Stimulated activated CD4-positive, alpha-beta T cell treated with anti-CD3 and anti-CD28 coated beads, Interleukin-15, amount 100 ng/mL, for 48 hours (primary cell): ENCODE data around the gene TMEM252.

Source experiments
- DNase-seq, 2 donors: peaks; one replicate each; pipeline ENCODE4 v3.0.0-alpha.2; 2020; ENCODE audit warnings: low read depth in 2 of 2

The TMEM252 gene

DNA sequence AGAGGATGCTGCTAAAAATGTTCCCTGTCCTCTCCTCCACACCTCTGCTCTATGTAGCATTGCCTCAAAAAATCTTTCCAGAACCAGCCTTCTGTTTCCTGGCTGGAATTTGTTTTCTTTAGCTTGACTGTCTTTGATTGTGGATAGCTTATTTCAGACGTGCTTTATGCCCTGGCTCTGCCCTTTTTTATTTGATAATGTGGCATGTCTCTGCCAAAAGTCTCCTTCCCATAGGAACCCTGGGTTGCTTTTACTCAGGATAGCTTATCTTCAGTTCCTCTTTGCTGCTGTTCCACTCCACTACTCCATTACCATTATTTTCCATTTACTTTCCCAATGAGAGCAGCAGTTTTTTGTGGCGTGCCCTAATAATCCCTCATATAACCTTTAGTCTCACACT, 885 bp upstream of the TMEM252 start:
- DNase-seq = no peak

DNA sequence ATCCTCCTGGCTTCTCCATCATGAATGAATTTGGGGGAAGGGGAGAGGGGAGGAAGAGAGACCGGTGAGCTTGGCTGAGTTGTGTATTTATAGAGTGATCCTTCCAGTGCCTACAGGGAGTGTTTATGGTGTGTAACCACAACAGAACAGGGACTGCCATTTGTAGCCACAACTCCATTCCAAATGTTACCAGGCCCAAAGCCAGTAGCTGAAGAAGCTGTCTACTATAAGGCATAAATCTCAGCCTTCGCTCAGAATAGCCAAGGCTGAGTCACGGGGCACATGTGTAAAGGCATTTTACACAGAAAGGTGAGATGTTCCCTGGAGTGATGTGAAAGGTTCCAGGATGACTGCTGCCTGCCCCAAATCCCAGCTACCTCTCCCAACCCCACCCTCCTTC, 2.5 kb downstream of the TMEM252 start:
- no peak for DNase-seq

DNA sequence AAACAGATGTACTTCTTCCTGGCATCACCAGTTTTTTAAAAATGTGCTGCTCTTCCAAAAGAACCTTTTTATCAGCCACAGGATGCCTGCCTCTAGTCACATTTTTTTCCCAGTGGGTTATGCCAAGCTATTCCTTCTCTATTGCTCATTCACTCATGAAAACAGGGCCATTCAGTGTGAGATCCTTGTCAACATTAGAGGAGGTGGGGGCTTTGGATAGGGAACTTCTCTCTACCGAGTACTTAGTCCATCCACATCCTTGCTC, 3.1 kb downstream of the TMEM252 start:
- no peak for DNase-seq

DNA sequence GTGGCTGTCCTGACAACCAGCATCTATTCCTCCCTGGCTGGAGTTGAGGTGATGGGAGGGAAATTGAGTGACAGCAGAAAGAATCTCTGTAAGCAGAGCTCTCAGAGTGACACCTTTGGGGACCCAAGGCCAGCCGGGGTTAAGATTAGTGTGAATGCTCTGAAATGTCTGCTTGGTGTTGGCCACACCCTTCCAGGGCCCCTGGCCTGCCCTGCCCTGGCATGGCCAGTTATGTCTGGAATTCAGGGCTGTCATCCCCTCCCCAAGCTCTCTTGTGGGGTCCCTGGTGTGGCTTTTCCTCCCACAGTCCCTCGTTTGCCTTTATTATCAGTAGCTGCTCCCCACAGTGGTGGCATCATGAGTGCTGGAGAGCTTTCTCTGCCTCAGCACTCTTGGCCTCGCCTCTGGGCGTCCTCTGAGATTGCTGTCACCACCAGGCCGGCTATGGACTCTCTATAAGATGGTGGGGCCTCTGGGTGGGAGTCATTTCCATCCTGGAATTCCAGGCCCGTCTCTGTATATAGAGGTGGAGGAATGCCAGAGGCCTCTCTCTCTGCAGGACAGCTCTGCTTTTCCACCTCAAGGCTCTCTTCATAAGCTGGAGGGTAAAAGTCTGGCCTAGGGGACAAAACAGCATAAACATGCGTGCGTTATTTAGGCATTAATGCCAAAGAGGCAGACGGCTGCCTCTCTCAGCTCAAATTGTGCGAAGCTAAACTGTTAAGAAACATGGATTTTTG, 3.6 kb downstream of the TMEM252 start:
- DNase-seq = no peak

DNA sequence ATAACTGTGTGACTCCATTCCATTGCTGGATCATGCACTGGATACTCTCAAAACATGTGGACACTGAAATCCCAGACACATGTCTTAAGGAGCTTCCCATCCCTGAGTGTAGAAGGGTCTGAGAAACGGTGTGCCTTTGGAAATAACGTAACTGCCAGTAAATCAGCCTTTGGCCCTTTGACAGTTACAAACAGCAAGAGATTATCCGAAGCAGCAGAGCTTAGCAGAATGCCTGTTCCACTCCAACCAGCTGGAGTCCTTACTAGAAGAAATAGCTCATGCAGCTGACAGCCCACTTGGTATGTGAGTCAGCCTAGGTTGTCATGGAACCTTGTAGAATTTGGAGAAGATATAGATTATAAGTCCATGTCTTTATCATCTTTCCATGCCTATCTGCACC, 7.0 kb downstream of the TMEM252 start:
- no peak for DNase-seq

DNA sequence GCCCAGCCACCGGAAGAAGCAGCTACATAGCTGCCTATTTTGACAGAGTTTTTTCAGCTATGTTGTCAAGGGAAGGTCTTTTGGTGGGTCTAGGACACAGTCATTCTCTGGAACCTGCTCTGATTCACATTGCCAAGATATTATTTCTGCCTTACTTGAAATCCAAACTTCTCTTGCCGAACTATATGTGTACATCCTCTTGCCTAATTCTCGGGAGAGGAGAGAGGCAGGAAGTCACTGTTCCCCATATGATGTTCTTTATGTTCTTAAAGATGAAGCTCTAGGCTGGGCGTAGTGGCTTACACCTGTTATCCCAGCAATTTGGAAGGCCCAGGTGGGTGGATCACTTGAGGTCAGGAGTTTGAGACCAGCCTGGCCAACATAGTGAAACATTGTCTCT, 8.6 kb downstream of the TMEM252 start:
- no peak for DNase-seq

DNA sequence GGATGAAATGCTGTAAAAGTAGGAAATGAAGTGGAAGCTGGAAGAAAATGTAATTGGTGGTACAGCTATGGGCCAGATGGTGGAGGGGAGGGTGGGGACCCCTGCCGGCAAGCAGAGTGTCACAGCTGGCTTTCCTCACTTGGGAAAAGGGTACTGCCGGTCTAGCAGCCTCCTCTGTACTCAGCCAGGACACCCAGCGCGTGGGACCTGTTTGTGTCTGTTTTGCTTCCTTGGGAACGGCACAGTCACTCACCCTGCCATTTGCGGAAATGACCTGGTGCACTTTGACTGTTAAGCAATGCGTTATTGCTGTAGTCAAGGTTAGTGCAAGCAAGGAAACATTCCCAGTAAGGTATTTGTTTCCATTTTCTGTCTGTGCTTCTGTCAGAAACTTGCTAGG, 10.1 kb downstream of the TMEM252 start:
- no peak for DNase-seq

DNA sequence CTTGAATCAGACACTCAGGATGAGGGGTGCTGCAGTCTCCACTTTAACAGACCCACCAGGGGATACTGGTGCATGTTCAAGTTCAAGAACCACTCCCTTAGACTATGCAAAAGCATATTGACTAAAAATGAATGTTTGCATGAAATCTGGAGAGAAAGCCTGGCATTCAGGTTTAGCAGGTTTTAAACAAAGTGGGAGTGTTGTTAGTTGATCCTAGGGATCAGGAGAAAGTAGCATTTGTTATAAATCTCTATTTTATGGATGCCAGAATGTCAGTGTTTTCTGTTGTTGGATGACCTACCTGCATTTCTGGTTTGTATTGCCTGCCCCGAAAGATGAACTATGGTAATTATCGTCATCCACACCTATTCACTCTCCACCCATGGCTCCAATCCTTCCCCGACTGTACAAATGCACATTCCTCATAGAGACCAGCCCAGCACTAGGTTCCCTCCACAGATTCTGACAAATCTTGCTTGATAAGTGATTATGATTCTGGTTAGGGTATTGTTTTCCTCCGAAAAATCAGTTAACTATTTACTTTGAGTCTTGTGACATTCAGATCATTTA, 17.2 kb downstream of the TMEM252 start:
- DNase-seq = no peak

DNA sequence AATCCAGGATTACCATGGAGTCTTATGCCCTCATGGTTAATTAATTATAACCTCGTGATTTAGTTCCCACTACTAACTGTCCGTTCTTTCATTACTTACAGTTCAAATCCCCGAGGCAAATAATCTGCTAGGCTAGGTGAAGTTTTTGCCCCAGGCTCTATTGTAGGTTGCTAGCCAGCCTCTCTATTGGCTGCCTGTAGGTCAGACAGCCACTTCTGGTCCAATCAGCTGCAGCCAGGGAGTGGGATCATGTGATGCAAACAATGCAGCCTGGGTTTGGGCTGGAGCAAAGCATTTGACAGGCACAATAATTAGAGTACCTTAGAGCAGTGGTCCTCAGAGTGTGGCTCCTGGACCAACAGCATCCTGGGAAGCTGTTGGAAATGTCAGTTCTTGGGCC, 17.7 kb downstream of the TMEM252 start:
- DNase-seq = no peak

DNA sequence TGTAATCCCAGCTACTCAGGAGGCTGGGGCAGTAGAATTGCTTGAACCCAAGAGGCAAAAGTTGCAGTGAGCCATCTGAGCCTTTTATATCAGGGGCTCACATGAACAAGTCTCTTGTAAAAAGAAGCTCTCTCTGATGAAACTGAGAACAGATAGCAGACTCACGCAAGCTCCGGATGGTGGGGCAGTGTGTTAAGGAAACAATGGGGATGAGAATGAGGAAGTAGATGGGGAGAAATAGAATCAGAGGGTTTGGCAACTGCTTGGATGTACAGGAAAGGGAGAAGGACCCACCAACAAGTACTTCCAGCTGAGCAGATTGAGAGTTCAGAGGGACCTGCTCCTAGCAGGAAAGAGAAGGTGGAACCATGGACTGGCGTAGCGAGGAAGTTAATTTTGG, 18.6 kb downstream of the TMEM252 start:
- no peak for DNase-seq

DNA sequence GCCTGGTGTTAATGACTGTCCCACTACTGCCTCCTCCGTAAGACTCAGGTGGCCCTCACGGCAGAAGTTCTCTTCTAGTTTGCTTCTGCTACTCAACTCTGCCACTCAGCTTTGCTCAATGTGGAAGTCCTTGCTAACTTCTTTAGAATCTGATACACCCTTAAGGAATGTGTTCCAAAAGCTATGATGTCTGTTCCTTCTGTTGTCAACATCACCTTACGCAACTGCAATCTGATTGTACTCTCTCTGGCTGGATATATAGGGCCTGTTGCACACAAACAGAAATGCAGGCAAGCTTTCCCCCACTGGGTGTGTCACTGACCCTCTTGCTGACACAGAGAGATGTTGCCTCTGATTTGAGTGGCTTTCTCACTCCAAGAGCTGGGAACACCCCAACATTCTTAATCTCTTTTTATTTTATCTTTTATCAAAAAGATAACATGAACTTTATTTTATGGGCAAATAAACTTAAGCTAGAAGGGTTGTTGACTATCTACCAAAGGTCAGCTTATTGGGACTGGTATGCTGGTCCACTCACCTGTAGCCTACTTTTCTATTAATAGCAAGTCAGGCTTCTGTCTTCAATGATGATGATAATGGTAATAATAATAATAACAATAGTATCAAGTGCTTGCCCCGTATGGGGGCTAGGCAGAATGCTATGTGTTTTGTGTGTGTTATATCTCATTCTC, 25.2 kb downstream of the TMEM252 start:
- DNase-seq = no peak

DNA sequence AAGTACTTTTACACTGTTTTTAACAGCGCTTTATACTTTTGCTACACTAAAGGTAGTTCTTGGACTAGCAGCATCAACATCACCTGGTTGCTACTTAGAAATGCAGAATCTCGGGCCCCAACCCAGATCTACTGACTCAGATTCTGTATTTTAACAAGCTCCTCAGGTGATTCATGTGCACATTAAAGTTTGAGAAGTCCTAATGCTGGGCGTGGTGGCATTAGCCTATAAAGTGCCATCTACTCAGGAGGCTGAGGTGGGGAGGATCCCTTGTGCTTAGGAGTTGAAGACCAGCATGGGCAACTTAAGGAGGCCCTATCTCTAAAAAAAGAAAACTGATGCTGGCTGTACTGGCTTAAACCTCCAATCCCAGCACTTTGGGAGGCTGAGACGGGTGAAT, 26.7 kb downstream of the TMEM252 start:
- DNase-seq = no peak

DNA sequence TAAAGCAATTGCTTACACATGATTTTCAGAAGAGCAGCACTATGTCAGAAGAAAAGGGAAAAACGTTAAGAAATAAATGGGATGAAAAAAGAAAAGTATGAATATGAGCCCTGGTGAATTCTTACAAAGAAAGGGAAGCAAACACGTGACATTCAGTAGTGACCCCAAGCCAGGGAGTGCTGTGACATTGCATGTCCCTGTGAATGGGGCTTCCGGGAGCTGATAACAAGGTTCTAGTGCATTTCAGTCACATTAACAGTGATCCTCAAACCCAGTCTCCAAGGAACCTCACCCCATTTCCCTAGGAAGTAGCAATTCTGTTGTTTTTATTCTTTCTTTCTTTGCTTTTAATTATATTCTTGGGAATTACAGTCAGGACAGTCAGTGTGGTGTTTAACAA, 27.3 kb downstream of the TMEM252 start:
- DNase-seq = no peak

DNA sequence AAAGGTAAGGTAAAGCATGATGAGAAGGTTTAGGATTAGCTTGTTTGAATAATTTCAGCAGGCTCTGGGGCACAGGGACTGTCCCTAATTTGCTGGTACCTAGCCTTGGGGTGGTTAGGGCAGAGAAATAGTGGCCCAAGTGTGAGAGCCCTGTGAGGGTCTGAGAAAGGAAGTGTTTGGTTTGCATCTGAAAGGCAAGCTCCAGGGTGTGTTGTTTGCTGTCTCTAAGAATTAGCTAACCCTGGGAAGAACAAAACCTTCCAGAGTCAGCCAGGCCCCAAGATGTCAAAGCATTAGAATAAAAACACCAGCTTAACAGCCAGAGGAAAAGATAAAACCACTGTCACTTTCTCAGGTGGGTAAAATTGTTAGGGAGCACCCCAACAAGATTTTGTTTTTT, 31.0 kb downstream of the TMEM252 start:
- no peak for DNase-seq

DNA sequence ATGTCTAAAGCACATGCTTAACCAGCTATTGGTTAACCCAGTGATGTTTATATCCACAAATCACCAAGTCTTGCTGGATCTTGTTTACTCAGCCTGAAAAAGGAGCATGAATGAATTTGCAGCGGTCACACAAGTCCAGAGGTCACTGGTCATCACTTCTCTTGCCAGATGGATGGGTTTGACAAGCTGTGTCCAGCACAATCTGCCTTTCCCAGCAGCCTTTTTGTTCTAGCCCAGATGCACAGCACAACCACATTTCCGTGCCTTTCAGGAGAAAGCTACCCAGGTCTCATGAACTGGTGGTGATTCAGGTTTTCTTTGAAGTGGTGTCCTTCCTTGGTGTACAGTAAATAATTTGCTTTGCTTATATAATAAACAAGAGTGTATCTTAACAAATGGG, 32.1 kb downstream of the TMEM252 start:
- no peak for DNase-seq

DNA sequence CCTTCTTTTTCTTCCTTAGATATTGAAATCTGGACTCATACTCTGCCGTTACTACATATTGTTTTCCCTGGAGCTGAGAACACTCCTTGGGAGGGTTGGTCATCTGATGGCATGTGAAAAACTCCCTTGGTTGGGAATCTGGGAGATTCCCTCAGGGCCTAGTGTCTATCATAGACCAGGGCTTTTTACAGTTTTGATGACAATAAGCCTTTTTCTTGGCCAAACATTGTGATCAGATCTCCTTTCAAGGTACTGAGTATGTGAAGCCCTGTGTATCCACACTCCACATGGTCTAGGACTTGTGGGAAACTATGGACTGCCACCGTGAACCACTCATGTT, 32.9 kb downstream of the TMEM252 start:
- DNase-seq = no peak

DNA sequence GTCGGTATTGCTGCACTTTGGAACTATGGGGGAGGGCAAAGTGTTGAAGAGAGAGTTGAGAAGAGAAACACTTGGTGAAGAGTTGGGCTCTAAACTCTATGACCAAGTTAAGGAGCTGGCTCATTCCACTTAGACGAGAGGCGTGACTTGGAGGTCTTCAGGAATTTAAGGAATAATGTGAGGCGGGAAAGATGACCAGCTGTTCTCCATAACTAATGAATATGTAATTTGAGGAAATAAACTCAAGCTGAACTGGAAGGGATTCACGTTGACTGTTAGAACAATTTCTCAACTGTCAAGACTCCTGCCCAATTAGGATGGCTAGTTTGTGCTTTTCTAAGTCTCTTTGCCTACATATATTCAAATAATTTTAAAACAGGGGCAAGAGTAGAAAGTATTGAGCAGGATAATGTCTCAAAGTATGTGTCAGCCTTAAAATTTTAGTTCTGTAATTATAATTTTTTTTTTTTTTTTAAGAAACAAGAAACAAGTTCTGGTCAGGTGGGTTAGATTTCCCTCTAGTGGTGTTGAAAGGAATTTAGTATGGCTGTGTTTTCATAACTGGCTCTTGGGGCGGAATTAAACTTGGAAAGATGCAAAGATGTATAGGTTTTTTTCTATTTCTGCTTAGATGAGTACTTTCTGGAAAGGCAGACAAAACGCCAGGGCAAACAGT, 33.4 kb downstream of the TMEM252 start:
- no peak for DNase-seq

DNA sequence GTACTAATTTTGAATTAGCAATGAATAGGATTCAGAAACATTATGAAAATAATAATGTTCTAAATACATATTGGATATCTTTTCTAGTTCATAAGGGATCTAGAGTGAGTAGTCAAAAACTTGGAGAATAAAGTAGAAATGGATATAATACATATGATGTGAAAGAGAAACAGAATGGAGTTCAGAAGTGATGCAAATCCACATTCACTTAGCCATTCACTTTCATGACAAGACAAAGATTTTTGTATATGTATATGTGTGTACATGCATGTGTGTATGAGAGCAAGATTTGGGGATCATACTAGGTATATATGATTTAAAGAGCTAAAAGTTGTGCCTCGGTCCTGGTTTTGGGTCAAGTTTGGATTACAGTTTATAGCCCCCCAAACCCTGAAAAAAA, 34.1 kb downstream of the TMEM252 start:
- no peak for DNase-seq

DNA sequence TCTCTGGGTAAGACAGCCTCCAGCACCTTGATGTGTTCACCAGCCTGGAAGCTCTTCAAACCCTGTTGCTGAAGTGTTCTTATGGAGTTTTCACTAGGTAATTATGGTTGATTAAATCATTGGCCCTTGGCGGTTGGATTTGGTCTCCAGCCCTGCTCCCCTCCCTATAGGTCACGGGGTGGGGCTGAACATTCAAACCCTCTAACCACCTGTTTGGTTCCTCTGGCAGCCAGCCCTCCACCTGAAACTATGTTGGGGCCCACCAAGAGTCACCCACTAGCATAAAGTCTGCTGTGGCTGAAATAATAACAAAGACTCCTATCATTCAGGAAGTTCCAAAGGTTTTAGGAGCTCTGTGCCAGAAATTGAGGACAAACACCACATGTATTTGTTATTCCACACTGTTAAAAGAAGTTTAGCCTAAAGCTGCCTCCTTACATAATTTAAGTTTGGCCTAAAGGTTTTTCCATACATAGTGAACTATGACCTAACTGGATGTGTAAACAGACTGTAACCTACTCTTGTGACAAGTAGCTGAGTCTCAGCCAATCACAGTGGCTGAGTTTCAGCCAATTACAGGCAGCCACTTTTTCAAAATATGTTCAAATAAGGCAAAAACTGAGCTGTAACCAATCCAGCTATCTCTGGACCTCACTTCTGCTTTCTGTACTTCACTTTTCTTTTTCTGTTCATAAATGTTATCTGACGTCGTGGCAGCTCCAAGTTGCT, 34.8 kb downstream of the TMEM252 start:
- DNase-seq = no peak

DNA sequence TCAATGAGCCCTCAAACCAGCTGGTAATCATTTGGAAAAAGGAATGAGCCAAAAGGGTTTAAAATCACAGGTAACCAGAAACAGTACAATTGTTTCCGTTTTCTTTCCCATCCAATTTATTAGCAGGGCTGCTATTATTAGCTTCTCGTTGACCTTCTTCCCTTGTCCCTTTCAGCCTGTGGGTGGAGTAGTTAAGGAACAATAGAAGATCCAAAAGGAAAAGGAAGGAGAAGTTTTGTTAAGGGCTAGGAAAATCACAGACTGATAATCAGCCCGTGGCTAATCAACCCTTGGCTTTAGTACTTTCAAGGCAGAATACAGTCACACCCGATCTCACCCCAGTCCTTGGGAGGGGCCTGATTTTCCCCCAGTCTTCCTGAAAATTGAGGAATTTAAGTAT, 38.4 kb downstream of the TMEM252 start:
- DNase-seq = no peak

DNA sequence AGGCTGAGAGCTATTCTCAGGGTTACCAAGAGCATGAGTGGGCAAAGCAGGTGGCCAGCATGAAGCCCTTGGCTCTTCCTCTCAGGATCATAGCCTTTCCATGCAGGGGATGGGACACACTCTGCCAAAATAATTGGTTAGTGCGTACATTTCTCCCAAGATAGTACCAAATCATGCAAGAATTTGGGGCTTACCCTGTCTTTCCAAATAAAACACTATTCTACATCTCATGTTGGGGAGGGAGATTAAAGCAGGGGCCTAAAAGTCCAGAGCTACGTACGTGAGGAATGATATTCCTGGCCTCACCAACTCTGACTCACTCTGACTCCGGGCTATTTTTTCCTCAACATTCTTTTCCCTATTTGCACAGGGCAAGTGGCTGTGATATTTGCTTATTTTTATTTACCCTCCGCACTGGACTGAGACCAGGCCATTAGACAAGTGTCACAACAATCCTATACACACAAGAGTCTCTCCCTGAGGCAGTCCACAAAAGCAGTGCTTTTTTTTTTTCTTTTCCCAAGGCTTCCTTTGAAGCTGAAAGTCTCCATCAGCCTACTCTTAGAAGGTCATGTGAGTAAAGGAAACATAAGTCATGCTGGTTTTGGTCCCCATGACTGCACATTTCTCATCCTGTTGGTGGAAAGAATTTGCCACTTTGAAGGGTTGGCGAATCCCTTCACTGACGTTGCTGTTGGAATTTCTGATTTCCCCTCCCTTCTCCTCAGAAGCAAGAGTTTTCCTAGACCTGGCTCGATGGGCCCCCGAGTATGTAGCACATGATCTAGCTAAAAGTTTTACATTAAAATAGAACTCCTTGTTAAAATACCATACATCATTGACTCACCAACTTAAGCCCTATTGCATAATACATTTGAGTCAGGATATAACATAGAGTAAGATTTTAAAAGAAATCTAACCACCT, 40.0 kb downstream of the TMEM252 start:
- no peak for DNase-seq
